ENCODE data around the gene NEU1.

NEU1 gene

GRCh38 chr6:31887173-31888007 is 24.8 kb upstream of the NEU1 start:
- Histone ChIP-seq H3K4me1 (no peaks in the 10 kb centered on the region), H3K36me3 (peaks cover 64 to 100% (median 81%) of the 10 kb centered on the region in 3 donors), H3K9me3 (no peaks in the 10 kb centered on the region), H3K27ac (no peak overlapping the region), H3K4me3 (no peak overlapping the region), H3K27me3 (no peaks in the 10 kb centered on the region)
- intact Hi-C loops (cut with DNase I; ENCODE audit: low total_unique reads), result no loop called here
- DNase-seq, result no peak
- TF ChIP-seq CTCF (IDR thresholded peaks at IDR 0.05), result no peak

GRCh38 chr6:31886541-31886991 is 23.9 kb upstream of the NEU1 start:
- no peaks in the 10 kb centered on the region for H3K27me3 ChIP-seq
- no peak for TF ChIP-seq CTCF (IDR thresholded peaks at IDR 0.05)
- H3K36me3 ChIP-seq, result peaks cover 61 to 100% (median 80%) of the 10 kb centered on the region in 3 donors
- H3K9me3 ChIP-seq, result no peaks in the 10 kb centered on the region
- no peaks in the 10 kb centered on the region for H3K4me1 ChIP-seq
- no peak overlapping the region for H3K27ac ChIP-seq
- no peak overlapping the region for H3K4me3 ChIP-seq
- intact Hi-C loops (cut with DNase I; ENCODE audit: low total_unique reads), result no loop called here
- DNase-seq, result no peak

GRCh38 chr6:31884528-31885035 is 22.0 kb upstream of the NEU1 start:
- Histone ChIP-seq H3K4me3 (no peak overlapping the region), H3K27ac (no peak overlapping the region), H3K9me3 (no peaks in the 10 kb centered on the region), H3K27me3 (no peaks in the 10 kb centered on the region), H3K4me1 (no peaks in the 10 kb centered on the region), H3K36me3 (peaks cover 76 to 100% (median 89%) of the 10 kb centered on the region in 3 donors)
- intact Hi-C loops (cut with DNase I; ENCODE audit: low total_unique reads), result no loop called here
- TF ChIP-seq CTCF (IDR thresholded peaks at IDR 0.05), result no peak
- no peak for DNase-seq

GRCh38 chr6:31883676-31884075 is 21.1 kb upstream of the NEU1 start:
- Histone ChIP-seq H3K9me3 (no peaks in the 10 kb centered on the region), H3K36me3 (peaks cover 76 to 93% (median 81%) of the 10 kb centered on the region in 3 donors), H3K4me1 (no peaks in the 10 kb centered on the region), H3K27ac (no peak overlapping the region), H3K27me3 (no peaks in the 10 kb centered on the region), H3K4me3 (no peak overlapping the region)
- no peak for TF ChIP-seq CTCF (IDR thresholded peaks at IDR 0.05)
- intact Hi-C loops (cut with DNase I; ENCODE audit: low total_unique reads), result no loop called here
- DNase-seq, result no peak

GRCh38 chr6:31882344-31882743 is 19.7 kb upstream of the NEU1 start:
- Histone ChIP-seq H3K27me3 (no peaks in the 10 kb centered on the region), H3K4me3 (no peak overlapping the region), H3K4me1 (no peaks in the 10 kb centered on the region), H3K36me3 (peaks cover 64 to 80% (median 69%) of the 10 kb centered on the region in 3 donors), H3K27ac (no peak overlapping the region), H3K9me3 (no peaks in the 10 kb centered on the region)
- TF ChIP-seq CTCF (IDR thresholded peaks at IDR 0.05), result no peak
- intact Hi-C loops (cut with DNase I; ENCODE audit: low total_unique reads), result no loop called here
- DNase-seq, result no peak
